Effector memory CD4-positive, alpha-beta T cell (primary cell): ENCODE measurements around the gene AFF2.

Experiments used
- DNase-seq, 3 donors: peaks; one replicate each; pipeline ENCODE4 v3.0.0-alpha.2; 2020
- H3K27ac ChIP-seq: 2 replicates; pipeline ENCODE4 v1.7.0; 2013; ENCODE audit warnings: mild to moderate bottlenecking, low read length, moderate library complexity; ENCODE audit not compliant: insufficient read depth, poor library complexity, severe bottlenecking
- H3K27me3 ChIP-seq: replicated peaks from 2 replicates; pipeline ENCODE4 v1.7.0; 2013; ENCODE audit warnings: mild to moderate bottlenecking, low read length; ENCODE audit not compliant: insufficient read depth, control insufficient read depth, poor library complexity, severe bottlenecking
- H3K36me3 ChIP-seq: 2 replicates; pipeline ENCODE4 v1.7.0; 2013; ENCODE audit warnings: mild to moderate bottlenecking, low read length, moderate library complexity; ENCODE audit not compliant: control insufficient read depth, insufficient read depth
- H3K4me1 ChIP-seq: 2 replicates; pipeline ENCODE4 v1.7.0; 2013; ENCODE audit warnings: low read length, mild to moderate bottlenecking; ENCODE audit not compliant: control insufficient read depth, insufficient read depth, poor library complexity, severe bottlenecking
- H3K4me3 ChIP-seq: 2 replicates; pipeline ENCODE4 v1.7.0; 2013; ENCODE audit warnings: low read length, low read depth, mild to moderate bottlenecking; ENCODE audit not compliant: insufficient read depth, poor library complexity, severe bottlenecking
- H3K9me3 ChIP-seq: 2 replicates; pipeline ENCODE4 v1.7.0; 2013; ENCODE audit warnings: mild to moderate bottlenecking, low read length, moderate library complexity; ENCODE audit not compliant: control insufficient read depth

Gene AFF2

GRCh38 chrX:148698221-148698620, 197.8 kb downstream of the AFF2 start:
- H3K36me3 ChIP-seq, result no peaks in the 10 kb centered on the region
- no peak for DNase-seq

GRCh38 chrX:148700021-148700420, 199.6 kb downstream of the AFF2 start:
- Histone ChIP-seq H3K4me1 (no peaks in the 10 kb centered on the region), H3K4me3 (no peak overlapping the region), H3K27ac (no peak overlapping the region), H3K36me3 (no peaks in the 10 kb centered on the region), H3K27me3 (no peaks in the 10 kb centered on the region), H3K9me3 (no peaks in the 10 kb centered on the region)
- no peak for DNase-seq

More at GRCh38 chrX:148698221-148698620, 197.8 kb downstream of the AFF2 start:
- no peak overlapping the region for H3K27ac ChIP-seq
- no peaks in the 10 kb centered on the region for H3K27me3 ChIP-seq
- no peak overlapping the region for H3K4me3 ChIP-seq
- no peaks in the 10 kb centered on the region for H3K4me1 ChIP-seq
- no peaks in the 10 kb centered on the region for H3K9me3 ChIP-seq

GRCh38 chrX:148713981-148714380, 213.6 kb downstream of the AFF2 start:
- Histone ChIP-seq H3K9me3 (no peaks in the 10 kb centered on the region), H3K27ac (no peak overlapping the region), H3K4me1 (no peaks in the 10 kb centered on the region), H3K36me3 (no peaks in the 10 kb centered on the region), H3K4me3 (no peak overlapping the region), H3K27me3 (no peaks in the 10 kb centered on the region)
- DNase-seq, result no peak

GRCh38 chrX:148715361-148715760, 214.9 kb downstream of the AFF2 start:
- no peaks in the 10 kb centered on the region for H3K27me3 ChIP-seq
- DNase-seq, result no peak
- H3K4me1 ChIP-seq, result no peaks in the 10 kb centered on the region
- no peaks in the 10 kb centered on the region for H3K36me3 ChIP-seq
- no peak overlapping the region for H3K4me3 ChIP-seq
- no peak overlapping the region for H3K27ac ChIP-seq
- no peaks in the 10 kb centered on the region for H3K9me3 ChIP-seq

GRCh38 chrX:148722966-148723365, 222.5 kb downstream of the AFF2 start:
- no peak overlapping the region for H3K27ac ChIP-seq
- no peaks in the 10 kb centered on the region for H3K9me3 ChIP-seq
- no peak overlapping the region for H3K4me3 ChIP-seq
- no peak for DNase-seq
- H3K36me3 ChIP-seq, result no peaks in the 10 kb centered on the region
- no peaks in the 10 kb centered on the region for H3K4me1 ChIP-seq
- H3K27me3 ChIP-seq, result no peaks in the 10 kb centered on the region

DNA sequence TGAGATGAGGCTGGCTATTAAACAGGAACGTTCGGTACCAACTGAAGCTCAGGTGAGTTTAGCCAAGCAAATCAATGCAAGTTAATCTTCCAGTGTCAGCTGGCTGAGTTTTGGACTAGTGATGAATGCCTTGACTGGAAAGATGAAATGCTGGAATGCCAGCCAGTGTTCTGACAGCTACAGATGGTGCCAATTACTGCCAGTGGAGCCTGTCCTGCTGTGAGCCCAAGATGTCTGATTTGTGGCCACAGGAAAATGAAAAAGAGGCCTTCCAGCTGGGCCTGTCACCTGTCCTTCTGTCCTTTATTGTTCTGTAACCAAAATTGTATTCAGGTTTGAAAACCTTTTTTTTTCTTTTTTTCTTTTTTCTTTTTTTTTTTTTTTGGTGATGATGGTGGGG, 223.1 kb downstream of the AFF2 start:
- Histone ChIP-seq H3K27ac (no peak overlapping the region), H3K36me3 (no peaks in the 10 kb centered on the region), H3K9me3 (no peaks in the 10 kb centered on the region), H3K27me3 (no peaks in the 10 kb centered on the region), H3K4me3 (no peak overlapping the region), H3K4me1 (no peaks in the 10 kb centered on the region)
- DNase-seq, result no peak

- DNase-seq, result no peak
- Histone ChIP-seq H3K27me3 (no peaks in the 10 kb centered on the region), H3K4me3 (no peak overlapping the region), H3K36me3 (no peaks in the 10 kb centered on the region), H3K9me3 (no peaks in the 10 kb centered on the region), H3K4me1 (no peaks in the 10 kb centered on the region), H3K27ac (no peak overlapping the region)
These were observed 228.5 kb downstream of the AFF2 start for GRCh38 chrX:148728901-148729300.

DNA sequence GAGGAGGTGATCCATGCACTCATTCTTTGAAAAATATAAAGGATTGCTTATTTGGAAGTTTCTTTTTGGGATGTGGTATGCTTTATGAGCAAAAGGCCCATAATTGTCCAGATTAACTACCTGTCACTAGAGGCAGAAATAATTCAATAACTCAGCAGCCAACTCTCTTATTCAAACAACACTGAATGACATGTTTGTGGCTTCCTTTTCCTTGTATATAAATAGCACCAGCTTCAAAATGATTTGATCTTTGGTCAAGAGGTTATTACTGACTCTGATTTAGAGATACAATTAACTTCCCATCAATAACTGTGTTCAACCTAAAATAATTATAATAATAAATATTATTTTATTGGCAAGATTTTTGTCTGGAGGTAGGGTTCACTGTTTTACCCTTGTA, 232.3 kb downstream of the AFF2 start:
- Histone ChIP-seq H3K9me3 (no peaks in the 10 kb centered on the region), H3K27ac (no peak overlapping the region), H3K36me3 (no peaks in the 10 kb centered on the region), H3K27me3 (no peaks in the 10 kb centered on the region), H3K4me3 (no peak overlapping the region), H3K4me1 (no peaks in the 10 kb centered on the region)
- no peak for DNase-seq

DNA sequence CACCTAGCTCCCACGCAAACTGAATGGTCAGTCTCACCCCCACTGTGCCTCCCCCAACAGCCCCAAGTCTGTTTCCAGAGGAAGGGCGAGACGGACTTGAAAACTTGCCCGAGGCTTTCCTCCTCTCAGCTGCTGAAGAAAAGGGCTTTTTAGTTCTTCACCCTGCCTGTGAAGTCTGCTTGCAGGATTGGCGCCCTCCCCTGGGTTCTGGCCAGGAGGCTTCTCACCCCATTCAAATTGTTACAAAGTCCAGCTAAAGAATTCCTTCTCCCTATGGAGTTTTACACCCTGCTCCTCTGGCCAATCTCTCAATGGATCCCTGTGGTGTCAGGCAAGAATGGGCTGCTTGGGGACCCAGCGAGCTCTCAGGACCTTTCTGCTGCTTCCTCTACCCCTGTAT, 241.0 kb downstream of the AFF2 start:
- Histone ChIP-seq H3K27me3 (no peaks in the 10 kb centered on the region), H3K27ac (no peak overlapping the region), H3K36me3 (no peaks in the 10 kb centered on the region), H3K9me3 (no peaks in the 10 kb centered on the region), H3K4me3 (no peak overlapping the region), H3K4me1 (no peaks in the 10 kb centered on the region)
- DNase-seq, result no peak

DNA sequence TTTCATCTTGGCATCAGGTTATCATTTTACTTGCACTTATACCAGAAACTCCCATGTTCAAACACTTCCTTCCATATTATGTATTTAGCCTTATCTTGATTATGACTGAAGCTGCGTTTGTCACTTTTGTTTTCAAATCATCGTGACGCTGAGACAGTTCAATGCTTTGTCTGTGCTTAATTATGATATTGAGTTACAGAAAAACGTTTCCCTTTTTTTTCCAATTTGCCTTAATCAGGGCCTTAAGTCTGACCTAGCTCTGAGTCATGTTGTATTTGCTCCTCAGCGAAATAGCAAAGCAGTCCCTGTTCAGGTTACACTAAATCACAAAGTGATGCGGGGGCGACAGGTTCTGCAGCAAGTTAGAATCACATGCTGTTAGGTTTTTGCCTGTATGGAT, 254.7 kb downstream of the AFF2 start:
- Histone ChIP-seq H3K9me3 (no peaks in the 10 kb centered on the region), H3K27me3 (no peaks in the 10 kb centered on the region), H3K4me1 (no peaks in the 10 kb centered on the region), H3K36me3 (no peaks in the 10 kb centered on the region), H3K27ac (no peak overlapping the region), H3K4me3 (no peak overlapping the region)
- no peak for DNase-seq

DNA sequence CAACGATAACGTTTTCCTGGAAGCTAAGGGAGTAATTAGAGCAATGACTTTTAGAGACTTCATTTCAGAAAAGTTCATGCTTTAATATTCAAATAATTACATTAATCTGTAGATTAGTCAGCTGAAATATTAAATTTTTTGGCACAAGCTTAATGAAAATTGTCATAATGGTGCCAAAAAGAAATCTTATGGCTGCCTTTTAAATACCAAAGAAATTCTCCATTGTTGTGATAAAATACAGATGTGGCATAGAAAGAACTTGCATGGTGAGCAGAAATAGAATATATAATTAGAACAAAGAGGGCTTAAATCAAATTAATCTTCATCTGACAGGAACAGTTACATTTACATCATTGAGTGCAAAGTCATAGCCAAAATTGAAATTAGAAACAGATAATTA, 263.5 kb downstream of the AFF2 start:
- Histone ChIP-seq H3K27me3 (no peaks in the 10 kb centered on the region), H3K4me1 (no peaks in the 10 kb centered on the region), H3K9me3 (no peaks in the 10 kb centered on the region), H3K4me3 (no peak overlapping the region), H3K27ac (no peak overlapping the region), H3K36me3 (no peaks in the 10 kb centered on the region)
- DNase-seq, result no peak
